ENCODE measurements around the gene TNNT3.

DNA sequence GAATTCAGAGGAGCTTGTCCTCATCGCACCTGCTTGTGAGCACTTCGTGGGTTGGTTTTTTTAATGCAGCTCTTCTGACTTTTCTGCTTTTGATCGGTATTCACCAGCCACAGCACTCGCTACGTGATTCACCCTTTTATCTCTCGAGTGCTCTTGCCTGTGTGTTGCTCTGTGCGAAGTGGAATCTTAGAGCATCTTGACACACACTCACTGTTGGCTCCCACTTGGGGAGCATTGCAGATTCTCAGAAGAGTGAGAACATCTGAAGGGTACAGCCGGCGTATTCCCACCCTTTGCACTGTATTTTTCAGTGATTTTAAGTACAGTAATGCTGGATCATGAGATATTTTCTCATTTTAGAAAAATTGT is 10.9 kb downstream of the TNNT3 start:
- TF ChIP-seq CTCF (IDR thresholded peaks at IDR 0.05) (no peak), POLR2AphosphoS5 (IDR thresholded peaks at IDR 0.05) (no peak), POLR2A (IDR thresholded peaks at IDR 0.05) (no peak)
